ENCODE results near the gene GPR55.
A peak's percentile ranks its signal among the peaks of the same experiment; 100 is the strongest.

The GPR55 gene

DNA sequence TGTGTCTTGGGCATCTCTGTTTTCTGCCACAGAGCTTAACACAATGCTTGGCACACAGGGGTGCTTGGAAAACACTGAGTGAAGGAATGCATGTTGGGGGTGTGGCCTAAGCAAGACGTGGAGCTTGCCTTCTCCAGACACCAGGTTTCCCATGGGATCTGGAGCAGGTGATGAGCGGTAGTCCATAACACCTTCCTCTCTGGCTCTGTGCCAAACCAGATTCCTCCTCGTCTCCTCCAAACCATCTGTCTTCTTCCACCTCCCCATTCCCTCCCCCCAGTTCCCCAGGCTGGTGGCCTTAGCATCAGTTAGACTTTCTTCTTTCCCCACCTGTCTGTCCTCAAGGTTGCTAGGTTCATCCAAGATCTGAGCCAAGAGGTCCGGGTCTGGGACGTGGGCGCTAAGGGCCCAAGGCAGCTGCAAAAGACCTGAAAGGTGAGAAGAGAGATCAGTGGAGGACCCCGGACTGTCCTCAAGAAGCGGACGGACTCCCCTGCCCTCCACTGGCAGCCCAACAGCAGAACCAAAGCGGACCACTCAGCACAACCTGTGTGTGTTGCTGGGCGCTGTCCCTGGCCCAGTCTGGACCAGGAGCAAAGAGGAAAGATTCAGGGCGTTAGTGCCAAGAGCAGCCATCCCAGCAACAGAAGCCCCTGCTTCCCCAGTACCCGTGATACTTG, 61.5 kb downstream of the GPR55 start:
- POLR2A ChIA-PET, result interaction anchor here (0.6 to 1.4 kb wide), 2 partner anchors 10 to 142 kb away, joined by 6 to 8 read pairs; no protein-coding TSS in a partner anchor
- no peaks in the 10 kb centered on the region for H3K9me3 ChIP-seq (ENCODE audit: control insufficient read depth, insufficient read depth, low read depth, low read length)
- peaks cover 18% of the 10 kb centered on the region for H3K4me1 ChIP-seq (ENCODE audit: control insufficient read depth, insufficient read depth, low read length)
- no peak overlapping the region for H3K4me3 ChIP-seq (ENCODE audit: low read depth, low read length)
- CTCF ChIA-PET, result interaction anchor here (0.6 to 2.6 kb wide), 5 partner anchors 9 to 266 kb away, joined by 3 to 11 read pairs (median 3); no protein-coding TSS in a partner anchor
- no peaks in the 10 kb centered on the region for H3K36me3 ChIP-seq (ENCODE audit: control insufficient read depth in 2 of 2, insufficient read depth in 1 of 2, low read length in 2 of 2)
- H3K27ac ChIP-seq (ENCODE audit: extremely low read depth, low read depth, low read length), result no peak overlapping the region
- TF ChIP-seq, protein P1, sequence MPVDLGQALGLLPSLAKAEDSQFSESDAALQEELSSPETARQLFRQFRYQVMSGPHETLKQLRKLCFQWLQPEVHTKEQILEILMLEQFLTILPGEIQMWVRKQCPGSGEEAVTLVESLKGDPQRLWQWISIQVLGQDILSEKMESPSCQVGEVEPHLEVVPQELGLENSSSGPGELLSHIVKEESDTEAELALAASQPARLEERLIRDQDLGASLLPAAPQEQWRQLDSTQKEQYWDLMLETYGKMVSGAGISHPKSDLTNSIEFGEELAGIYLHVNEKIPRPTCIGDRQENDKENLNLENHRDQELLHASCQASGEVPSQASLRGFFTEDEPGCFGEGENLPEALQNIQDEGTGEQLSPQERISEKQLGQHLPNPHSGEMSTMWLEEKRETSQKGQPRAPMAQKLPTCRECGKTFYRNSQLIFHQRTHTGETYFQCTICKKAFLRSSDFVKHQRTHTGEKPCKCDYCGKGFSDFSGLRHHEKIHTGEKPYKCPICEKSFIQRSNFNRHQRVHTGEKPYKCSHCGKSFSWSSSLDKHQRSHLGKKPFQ (tag by site-specific recombination; IDR thresholded peaks at IDR 0.05), result no peak
- peak; percentile 78 for TF ChIP-seq ZNF600 (tag by site-specific recombination; IDR thresholded peaks at IDR 0.05)

- H3K4me3 ChIP-seq (ENCODE audit: low read depth, low read length), result no peak overlapping the region
- ChIA-PET POLR2A (interaction anchor here (0.6 kb wide), 1 partner anchor 143 kb away, joined by 8 read pairs; no protein-coding TSS in a partner anchor), CTCF (interaction anchor here (0.6 to 2.6 kb wide), 3 partner anchors 9 to 265 kb away, joined by 3 to 11 read pairs (median 3); no protein-coding TSS in a partner anchor)
- no peaks in the 10 kb centered on the region for H3K36me3 ChIP-seq (ENCODE audit: control insufficient read depth in 2 of 2, insufficient read depth in 1 of 2, low read length in 2 of 2)
- H3K27ac ChIP-seq (ENCODE audit: extremely low read depth, low read depth, low read length), result no peak overlapping the region
- H3K4me1 ChIP-seq (ENCODE audit: control insufficient read depth, insufficient read depth, low read length), result peaks cover 12% of the 10 kb centered on the region
- H3K9me3 ChIP-seq (ENCODE audit: control insufficient read depth, insufficient read depth, low read depth, low read length), result no peaks in the 10 kb centered on the region
- TF ChIP-seq ZNF571 (tag by site-specific recombination; IDR thresholded peaks at IDR 0.05) (no peak), ZNF416 (tag by site-specific recombination; IDR thresholded peaks at IDR 0.05) (no peak)
Measured at GRCh38 chr2:230863031-230863430, 62.0 kb downstream of the GPR55 start.

GRCh38 chr2:230862292-230862691, 62.8 kb downstream of the GPR55 start:
- Histone ChIP-seq H3K4me1 (ENCODE audit: control insufficient read depth, insufficient read depth, low read length) (peaks cover 11% of the 10 kb centered on the region), H3K36me3 (ENCODE audit: control insufficient read depth in 2 of 2, insufficient read depth in 1 of 2, low read length in 2 of 2) (no peaks in the 10 kb centered on the region), H3K4me3 (ENCODE audit: low read depth, low read length) (no peak overlapping the region), H3K9me3 (ENCODE audit: control insufficient read depth, insufficient read depth, low read depth, low read length) (no peaks in the 10 kb centered on the region), H3K27ac (ENCODE audit: extremely low read depth, low read depth, low read length) (no peak overlapping the region)
- ChIA-PET POLR2A (no interaction called here), CTCF (interaction anchor here (0.7 to 2.6 kb wide), 2 partner anchors 14 to 196 kb away, joined by 3 to 11 read pairs; no protein-coding TSS in a partner anchor)
- no peak for TF ChIP-seq ZNF571 (tag by site-specific recombination; IDR thresholded peaks at IDR 0.05)
- TF ChIP-seq ZNF488 (tag by site-specific recombination; IDR thresholded peaks at IDR 0.05), result no peak
- no peak for TF ChIP-seq IKZF3 (tag by site-specific recombination; IDR thresholded peaks at IDR 0.05)
- no peak for TF ChIP-seq PATZ1 (tag by site-specific recombination; IDR thresholded peaks at IDR 0.05)
- TF ChIP-seq ZSCAN4 (tag by site-specific recombination; IDR thresholded peaks at IDR 0.05), result no peak
- TF ChIP-seq ZBTB21 (tag by site-specific recombination; IDR thresholded peaks at IDR 0.05), result no peak
